Psoas muscle (tissue), 8 donors: ENCODE results near the gene SH3RF1. TPM values are rescaled to one million over a fixed set of nuclear protein-coding genes. Genes with fewer than 3 reads are reported as not detected.

Experiments used
- ATAC-seq, 4 donors: fragments of 200-7000 bp; cut with Tn5 transposase; one replicate each; pipeline ENCODE4 v1.9.1; 2020; ENCODE audit warnings: moderate library complexity in 3 of 4, mild to moderate bottlenecking in 2 of 4
- DNase-seq, 2 donors: peaks; one replicate each; pipeline ENCODE4 v3.0.0-alpha.2; 2020
- H3K27ac ChIP-seq: fragments of 200-600 bp; one replicate; pipeline ENCODE4 v1.8.0; 2022
- H3K27me3 ChIP-seq, 3 donors: fragments of 200-600 bp in 1 of 3; one replicate each; pipeline versions ENCODE4 v1.6.1 to v1.8.0; 2013 to 2022; ENCODE audit warnings: low read length in 2 of 3, mild to moderate bottlenecking in 2 of 3, moderate library complexity in 1 of 3; ENCODE audit not compliant: insufficient read depth in 3 of 3
- H3K36me3 ChIP-seq, 2 donors: fragments of 200-600 bp in 1 of 2; one replicate each; pipeline versions ENCODE4 v1.6.1 to v1.8.0; 2013 to 2022; ENCODE audit warnings: low read depth in 1 of 2, mild to moderate bottlenecking in 1 of 2, moderate library complexity in 1 of 2; ENCODE audit not compliant: insufficient read depth in 1 of 2
- H3K4me1 ChIP-seq: fragments of 200-600 bp; one replicate; pipeline ENCODE4 v1.8.0; 2022
- H3K4me3 ChIP-seq: fragments of 200-600 bp; one replicate; pipeline ENCODE4 v1.8.0; 2022; ENCODE audit warnings: mild to moderate bottlenecking
- H3K9me3 ChIP-seq: fragments of 200-600 bp; one replicate; pipeline ENCODE4 v1.8.0; 2022
- WGBS, 3 donors: extraction: QIAGEN DNeasy Blood & Tissue Kit; methylation state at CpG; one replicate each; pipeline versions ENCODE4 v1.1.6 to v1.1.7; 2013; 5-methylcytosine and 5-hydroxymethylcytosine counted together
- intact Hi-C, 2 donors: fragments of 100-400 bp; cut with DNase I; formaldehyde crosslinking; loops; one replicate each; pipeline versions ENCODE4 v1.11.0 to v1.14.2; 2022
- polyA plus RNA-seq, 3 donors: library from polyadenylated mRNA; stranded (reverse); fragments of 200-250 nt; gene quantifications; one replicate each; pipeline ENCODE4 v1.2.3, GENCODE V29; 2013
- total RNA-seq, 4 donors: library from RNA; stranded (reverse); fragmentation: NEBNext Ultra II Directional in 2 of 4; extraction: Animal tissue kit (Norgen Biotek cat#: 25700) in 2 of 4; gene quantifications; one replicate each; pipeline versions ENCODE4 v1.2.1 to v1.2.4, GENCODE V29; 2021 to 2023
- TF ChIP-seq, protein P1 (sequence below): fragments of 200-600 bp; IDR thresholded peaks from one replicate; pipeline ENCODE4 v1.8.0; 2022; ENCODE audit warnings: antibody characterized with exemption
- donor health status: healthy with polysubstance abuse.
- donor health status: DM: no; HTN: no; CAD: no; lungs with moderate emphysema.
- donor health status: Bipolar disorder and iron deficiency.
- donor health status: healthy.
- donor health status: DM: yes; HTN: yes; CAD: no.
- donor health status: DM: no; HTN: no; CAD: no.
- donor health status: DM: no; HTN: no; CAD: no.
- donor health status: DM: yes; HTN: yes; CAD: no.

SH3RF1 gene
- total and polyA plus RNA-seq, 7 donors, result 4.8 to 35.9 (median 19.2) TPM

- H3K27ac ChIP-seq, result no peak overlapping the region
- H3K36me3 ChIP-seq, result no peaks in the 10 kb centered on the region
- ATAC-seq, result no peak
- TF ChIP-seq, protein P1, sequence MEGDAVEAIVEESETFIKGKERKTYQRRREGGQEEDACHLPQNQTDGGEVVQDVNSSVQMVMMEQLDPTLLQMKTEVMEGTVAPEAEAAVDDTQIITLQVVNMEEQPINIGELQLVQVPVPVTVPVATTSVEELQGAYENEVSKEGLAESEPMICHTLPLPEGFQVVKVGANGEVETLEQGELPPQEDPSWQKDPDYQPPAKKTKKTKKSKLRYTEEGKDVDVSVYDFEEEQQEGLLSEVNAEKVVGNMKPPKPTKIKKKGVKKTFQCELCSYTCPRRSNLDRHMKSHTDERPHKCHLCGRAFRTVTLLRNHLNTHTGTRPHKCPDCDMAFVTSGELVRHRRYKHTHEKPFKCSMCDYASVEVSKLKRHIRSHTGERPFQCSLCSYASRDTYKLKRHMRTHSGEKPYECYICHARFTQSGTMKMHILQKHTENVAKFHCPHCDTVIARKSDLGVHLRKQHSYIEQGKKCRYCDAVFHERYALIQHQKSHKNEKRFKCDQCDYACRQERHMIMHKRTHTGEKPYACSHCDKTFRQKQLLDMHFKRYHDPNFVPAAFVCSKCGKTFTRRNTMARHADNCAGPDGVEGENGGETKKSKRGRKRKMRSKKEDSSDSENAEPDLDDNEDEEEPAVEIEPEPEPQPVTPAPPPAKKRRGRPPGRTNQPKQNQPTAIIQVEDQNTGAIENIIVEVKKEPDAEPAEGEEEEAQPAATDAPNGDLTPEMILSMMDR, result no peak
- intact Hi-C loops, result no loop called here
- no peak overlapping the region for H3K4me3 ChIP-seq
- peaks cover 18% of the 10 kb centered on the region for H3K4me1 ChIP-seq
- WGBS, 3 donors, result 81 to 84% (median 81%) methylated on average over 4 of the region's 4 CpGs
- no peak for DNase-seq
- no peaks in the 10 kb centered on the region for H3K27me3 ChIP-seq
- peaks cover 7% of the 10 kb centered on the region for H3K9me3 ChIP-seq
Observed at GRCh38 chr4:169215656-169216055, 55.1 kb downstream of the SH3RF1 start.

GRCh38 chr4:169212981-169213380 lies 57.8 kb downstream of the SH3RF1 start:
- H3K36me3 ChIP-seq, result no peaks in the 10 kb centered on the region
- WGBS, 3 donors, result 90 to 94% (median 91%) methylated on average over 2 of the region's 2 CpGs
- H3K27ac ChIP-seq, result no peak overlapping the region
- no peaks in the 10 kb centered on the region for H3K4me1 ChIP-seq
- H3K27me3 ChIP-seq, result no peaks in the 10 kb centered on the region
- peaks cover 7% of the 10 kb centered on the region for H3K9me3 ChIP-seq
- ATAC-seq (no peak), DNase-seq (no peak)
- TF ChIP-seq, protein P1, result no peak
- intact Hi-C loops, result no loop called here
- H3K4me3 ChIP-seq, result no peak overlapping the region

DNA sequence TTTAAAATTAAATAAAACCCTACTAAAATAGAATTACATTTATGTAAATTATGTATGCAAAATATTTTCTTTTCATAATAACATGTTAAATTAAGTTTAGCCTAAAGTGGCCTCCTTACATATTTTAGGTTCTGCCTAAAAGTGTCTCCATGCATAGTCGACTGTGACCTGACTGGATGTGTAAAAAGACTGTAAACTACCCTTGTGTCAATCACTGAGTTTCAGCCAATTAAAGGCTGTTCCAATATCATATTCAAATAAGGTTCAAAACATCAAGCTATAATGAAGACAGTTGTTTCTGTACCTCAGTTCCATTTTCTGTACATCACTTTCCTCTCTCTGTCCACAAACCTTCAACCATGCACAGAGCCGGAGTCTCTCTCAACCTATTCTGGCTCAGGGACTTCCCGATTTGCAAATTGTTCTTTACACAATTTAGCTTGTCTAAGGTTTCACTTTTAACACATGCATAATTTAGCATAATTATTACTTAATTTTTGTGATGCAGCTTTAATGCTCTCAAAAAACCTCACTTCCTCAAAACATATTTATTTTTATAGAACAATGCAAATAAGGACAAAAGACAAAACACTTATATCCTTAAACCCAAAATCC lies 60.1 kb downstream of the SH3RF1 start:
- Histone ChIP-seq H3K27ac (no peak overlapping the region), H3K27me3 (no peaks in the 10 kb centered on the region), H3K4me1 (no peaks in the 10 kb centered on the region), H3K9me3 (peaks cover 7% of the 10 kb centered on the region), H3K36me3 (no peaks in the 10 kb centered on the region), H3K4me3 (no peak overlapping the region)
- TF ChIP-seq, protein P1, result no peak
- intact Hi-C loops, result no loop called here
- no peak for ATAC-seq
- no peak for DNase-seq
- WGBS, 3 donors, result 89 to 95% (median 92%) methylated on average over 3 of the region's 3 CpGs

DNA sequence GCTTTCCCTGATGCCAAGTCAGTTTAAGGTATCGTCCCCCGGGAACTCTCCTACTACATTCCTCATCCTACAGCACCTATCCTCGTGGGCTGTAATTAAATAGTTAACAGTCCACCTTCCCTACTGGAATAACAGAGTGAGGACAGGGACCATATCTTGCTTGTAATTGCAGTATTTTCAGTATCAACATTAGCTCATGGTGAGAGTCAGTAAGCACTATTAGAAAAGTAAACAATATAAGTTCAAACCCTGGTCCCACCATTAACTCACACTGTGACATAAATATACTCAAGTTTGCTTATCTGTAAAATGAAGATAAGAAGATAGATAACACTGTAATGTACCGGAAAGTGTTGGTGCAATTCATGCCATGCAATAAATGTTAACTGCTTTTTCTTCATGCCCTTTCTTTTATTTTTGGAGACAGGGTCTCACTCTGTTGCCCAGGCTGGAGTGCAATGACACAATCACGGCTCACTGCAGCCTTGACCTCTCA lies 61.3 kb downstream of the SH3RF1 start:
- DNase-seq (no peak), ATAC-seq (no peak)
- Histone ChIP-seq H3K27me3 (no peaks in the 10 kb centered on the region), H3K4me3 (no peak overlapping the region), H3K9me3 (peaks cover 6% of the 10 kb centered on the region), H3K36me3 (no peaks in the 10 kb centered on the region), H3K27ac (no peak overlapping the region), H3K4me1 (no peaks in the 10 kb centered on the region)
- 89 to 94% (median 91%) methylated on average over 5 of the region's 5 CpGs for WGBS, 3 donors
- TF ChIP-seq, protein P1, result no peak
- intact Hi-C loops, result no loop called here

DNA sequence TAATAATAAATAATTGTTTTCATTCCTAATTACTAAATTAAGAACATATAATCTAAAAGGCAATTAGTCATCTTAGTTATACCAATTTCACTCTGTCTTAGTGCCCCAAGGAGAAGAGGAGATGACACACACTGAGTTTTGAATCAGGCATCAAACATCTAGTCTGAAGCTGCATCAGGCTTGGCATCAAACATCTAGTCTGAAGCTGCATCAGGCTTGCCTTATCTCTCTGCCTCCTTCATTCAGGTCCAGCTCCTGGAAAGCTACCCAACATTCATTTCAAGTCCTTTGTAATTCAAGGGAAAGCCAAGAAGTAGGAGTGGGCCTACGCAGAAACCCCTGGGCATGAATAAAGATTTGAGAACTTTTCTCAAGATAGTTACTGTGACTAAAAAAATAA lies 62.2 kb downstream of the SH3RF1 start:
- no peak overlapping the region for H3K4me3 ChIP-seq
- TF ChIP-seq, protein P1, result no peak
- no peak for DNase-seq
- peaks cover 8% of the 10 kb centered on the region for H3K4me1 ChIP-seq
- no peak overlapping the region for H3K27ac ChIP-seq
- intact Hi-C loops, result no loop called here
- H3K9me3 ChIP-seq, result no peaks in the 10 kb centered on the region
- no peak for ATAC-seq
- no peaks in the 10 kb centered on the region for H3K27me3 ChIP-seq
- no peaks in the 10 kb centered on the region for H3K36me3 ChIP-seq
- WGBS, 3 donors, result 93 to 100% (median 94%) methylated on average over 1 of the region's 1 CpG
